ENCODE results near the gene CSNK2A2.

Gene CSNK2A2

GRCh38 chr16:58194790-58195189 lies 3.1 kb downstream of the CSNK2A2 start:
- H3K4me3 ChIP-seq (ENCODE audit: control insufficient read depth, low read depth, low read length): no peak overlapping the region
- TF ChIP-seq CTCF (conservative IDR thresholded peaks at IDR 0.05; ENCODE audit: control insufficient read depth, insufficient read depth, low read depth, low read length): no peak
- no peak for DNase-seq (ENCODE audit: low read depth)

- H3K4me3 ChIP-seq (ENCODE audit: control insufficient read depth, low read depth, low read length): no peak overlapping the region
- DNase-seq (ENCODE audit: low read depth): no peak
- TF ChIP-seq CTCF (conservative IDR thresholded peaks at IDR 0.05; ENCODE audit: control insufficient read depth, insufficient read depth, low read depth, low read length): no peak
Observed at GRCh38 chr16:58187665-58188421, 10.1 kb downstream of the CSNK2A2 start.

GRCh38 chr16:58187092-58187491 lies 10.8 kb downstream of the CSNK2A2 start:
- no peak for TF ChIP-seq CTCF (conservative IDR thresholded peaks at IDR 0.05; ENCODE audit: control insufficient read depth, insufficient read depth, low read depth, low read length)
- DNase-seq (ENCODE audit: low read depth): no peak
- H3K4me3 ChIP-seq (ENCODE audit: control insufficient read depth, low read depth, low read length): no peak overlapping the region

- H3K4me3 ChIP-seq (ENCODE audit: control insufficient read depth, low read depth, low read length): no peak overlapping the region
- no peak for TF ChIP-seq CTCF (conservative IDR thresholded peaks at IDR 0.05; ENCODE audit: control insufficient read depth, insufficient read depth, low read depth, low read length)
- DNase-seq (ENCODE audit: low read depth): no peak
Observed at GRCh38 chr16:58186176-58186944, 11.5 kb downstream of the CSNK2A2 start.

GRCh38 chr16:58177353-58177710 lies 20.6 kb downstream of the CSNK2A2 start:
- DNase-seq (ENCODE audit: low read depth): no peak

More at GRCh38 chr16:58177353-58177710, 20.6 kb downstream of the CSNK2A2 start:
- no peak for TF ChIP-seq CTCF (conservative IDR thresholded peaks at IDR 0.05; ENCODE audit: control insufficient read depth, insufficient read depth, low read depth, low read length)
- no peak overlapping the region for H3K4me3 ChIP-seq (ENCODE audit: control insufficient read depth, low read depth, low read length)
